T-helper 2 cell treated with Interferon-gamma antibody and Interleukin-4, amounts not matched to agents 5 μg/mL and 100 μg/mL, for 36 hours (primary cell): ENCODE measurements around the gene PRKCI.
A peak's percentile ranks its signal among the peaks of the same experiment; 100 is the strongest.
"Not testable (repeated sequence)": the region's sequence is repeated elsewhere in the genome, so short reads cannot be mapped to it uniquely, and the experiment has no call there.

Experiments used
- DNase-seq: peaks from one replicate; pipeline ENCODE4 v3.0.0; 2021; ENCODE audit warnings: low spot score
- H3K27ac Mint-ChIP-seq: one replicate; pipeline ENCODE4 v1.8.0; 2021; ENCODE audit warnings: mild to moderate bottlenecking, mixed read lengths
- H3K27me3 Mint-ChIP-seq: one replicate; pipeline ENCODE4 v1.8.0; 2021; ENCODE audit warnings: low read depth, mixed read lengths
- H3K36me3 Mint-ChIP-seq: one replicate; pipeline ENCODE4 v1.8.0; 2021; ENCODE audit warnings: low read depth, mixed read lengths
- H3K4me1 Mint-ChIP-seq: one replicate; pipeline ENCODE4 v1.8.0; 2021; ENCODE audit warnings: low read depth, mixed read lengths
- H3K4me3 Mint-ChIP-seq: one replicate; pipeline ENCODE4 v1.8.0; 2022; ENCODE audit warnings: mild to moderate bottlenecking, moderate library complexity, mixed read lengths
- H3K9me3 Mint-ChIP-seq: one replicate; pipeline ENCODE4 v1.8.0; 2021; ENCODE audit warnings: mixed read lengths

Gene PRKCI

DNA sequence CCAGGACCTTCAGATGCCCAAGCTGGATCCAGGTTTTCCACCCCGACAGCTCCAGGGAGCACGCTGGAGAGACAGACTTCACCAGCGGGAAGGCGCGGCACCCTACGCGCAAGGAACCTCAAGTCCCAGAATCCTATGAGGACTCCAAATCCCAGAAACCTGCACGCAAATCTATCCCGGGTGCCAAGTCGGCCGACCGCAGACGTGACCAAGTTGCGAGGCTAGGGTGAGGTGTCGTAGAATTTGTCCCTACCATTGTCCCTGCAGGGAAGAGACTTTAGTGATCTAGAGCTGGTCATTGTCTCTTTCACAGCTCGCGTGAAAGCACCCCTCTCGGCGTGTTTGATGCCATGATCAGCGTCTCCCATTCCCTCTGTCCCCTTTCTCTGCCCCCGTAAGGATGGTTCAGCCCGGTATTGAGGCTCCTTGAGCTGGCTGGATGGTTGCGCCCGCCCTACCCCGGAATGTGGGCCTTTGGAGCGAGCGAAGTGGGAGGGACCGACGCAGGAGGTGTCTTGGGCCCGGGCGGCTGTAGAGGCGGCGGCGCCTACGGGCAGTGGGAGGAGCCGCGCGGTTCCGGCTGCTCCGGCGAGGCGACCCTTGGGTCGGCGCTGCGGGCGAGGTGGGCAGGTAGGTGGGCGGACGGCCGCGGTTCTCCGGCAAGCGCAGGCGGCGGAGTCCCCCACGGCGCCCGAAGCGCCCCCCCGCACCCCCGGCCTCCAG lies at the start of gene PRKCI:
Gene PRKCI, plus strand, starts transcription at position 501 of the 723 bp plus-strand sequence. CDS start 246 bp downstream, outside the sequence.
- Mint-ChIP-seq H3K4me3 (peak within 1 kb of the TSS; percentile 91), H3K27ac (peak within 1 kb of the TSS; percentile 91), H3K27me3 (no peaks in the 10 kb centered on the region), H3K36me3 (peaks cover 1% of the 10 kb centered on the region), H3K4me1 (peaks cover 23% of the 10 kb centered on the region), H3K9me3 (no peaks in the 10 kb centered on the region)
- DNase-seq, result peak; percentile 89

DNA sequence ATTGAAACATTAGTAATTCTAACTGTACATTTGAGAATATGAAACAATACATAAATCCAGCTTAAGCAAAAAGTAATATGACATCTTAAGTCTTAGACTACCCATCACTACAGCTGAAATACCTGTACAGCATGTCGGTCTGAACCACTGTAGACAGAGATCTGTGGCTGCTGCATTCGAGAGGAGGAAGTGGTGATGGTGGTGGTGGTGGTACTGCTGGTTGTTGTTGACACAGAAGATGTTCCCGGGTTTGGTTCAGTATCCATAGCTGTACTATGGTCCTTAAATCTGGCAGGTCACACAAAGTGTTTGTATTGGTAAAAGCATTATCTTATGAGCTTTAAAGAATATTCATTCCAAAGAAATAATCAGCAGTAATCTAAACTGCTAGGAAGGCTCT lies 43.6 kb upstream of the PRKCI start:
- Mint-ChIP-seq H3K27ac (peak overlapping the region; percentile 71), H3K4me3 (peak overlapping the region; percentile 74), H3K27me3 (no peaks in the 10 kb centered on the region), H3K9me3 (no peaks in the 10 kb centered on the region), H3K36me3 (peaks cover 37% of the 10 kb centered on the region), H3K4me1 (peaks cover 33% of the 10 kb centered on the region)
- DNase-seq, result peak; percentile 45

DNA sequence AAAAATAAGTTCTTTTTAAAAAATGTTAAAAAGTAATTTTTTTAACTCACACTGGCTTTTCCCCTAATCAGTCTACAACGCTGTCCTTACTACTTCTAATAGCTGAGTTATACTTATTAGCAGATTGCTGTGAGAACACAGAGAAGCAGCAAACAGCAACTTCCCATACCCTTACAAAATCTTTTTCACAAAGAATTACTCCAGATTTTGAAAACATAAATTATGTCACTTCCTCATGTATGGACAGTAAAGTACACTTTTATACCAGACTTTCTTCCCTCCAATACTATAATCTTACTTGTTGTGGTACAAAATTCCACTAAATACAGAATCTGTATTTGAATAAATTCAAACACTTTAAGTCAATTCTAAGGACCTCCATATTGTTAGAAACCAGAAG lies 42.8 kb upstream of the PRKCI start:
- peak overlapping the region; percentile 100 for H3K27ac Mint-ChIP-seq
- H3K4me3 Mint-ChIP-seq, result peak overlapping the region; percentile 99
- H3K36me3 Mint-ChIP-seq, result peaks cover 34% of the 10 kb centered on the region
- peaks cover 31% of the 10 kb centered on the region for H3K4me1 Mint-ChIP-seq
- H3K9me3 Mint-ChIP-seq, result no peaks in the 10 kb centered on the region
- no peaks in the 10 kb centered on the region for H3K27me3 Mint-ChIP-seq
- DNase-seq, result no peak

DNA sequence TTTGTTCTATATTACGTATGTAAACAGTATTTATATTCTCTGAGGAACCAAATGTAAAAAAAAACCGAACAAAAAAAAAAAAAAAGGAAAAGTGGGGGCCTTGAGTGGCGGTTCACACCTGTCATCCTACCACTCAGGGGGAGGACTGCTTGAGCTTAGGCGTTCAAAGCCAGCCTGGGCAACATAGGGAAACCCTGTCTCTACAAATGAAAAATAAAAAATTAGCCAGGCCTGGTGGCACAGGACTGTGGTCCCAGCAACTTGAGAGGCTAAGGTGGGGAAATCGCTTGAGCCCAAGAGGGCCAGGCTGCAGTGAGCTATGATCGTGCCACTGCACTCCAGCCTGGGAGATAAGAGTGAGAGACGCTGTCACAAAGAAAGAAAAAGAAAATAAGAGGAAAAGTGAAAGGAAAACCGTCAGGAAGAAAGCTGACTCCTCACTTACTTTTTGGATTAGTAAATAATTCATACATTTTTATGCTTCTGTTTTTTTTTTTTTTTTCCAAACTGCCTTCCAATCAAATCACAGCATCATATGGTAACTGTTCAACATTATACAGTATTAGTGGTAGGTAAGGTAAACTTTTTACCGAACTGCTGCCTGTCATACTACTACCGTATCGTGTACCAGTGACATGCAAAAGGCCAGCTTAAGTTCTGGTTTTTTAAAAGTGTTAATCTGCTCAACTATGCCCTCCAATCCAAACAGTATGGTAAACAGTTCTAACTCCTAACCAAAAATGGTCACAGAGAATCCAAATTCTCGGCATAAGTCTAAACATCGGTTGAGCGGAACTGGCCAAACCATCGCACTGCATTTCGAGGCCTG lies 41.9 kb upstream of the PRKCI start:
- Mint-ChIP-seq H3K9me3 (no peaks in the 10 kb centered on the region), H3K27me3 (no peaks in the 10 kb centered on the region), H3K27ac (peak overlapping the region; percentile 100), H3K36me3 (peaks cover 28% of the 10 kb centered on the region), H3K4me3 (peak overlapping the region; percentile 99), H3K4me1 (peaks cover 24% of the 10 kb centered on the region)
- no peak for DNase-seq

DNA sequence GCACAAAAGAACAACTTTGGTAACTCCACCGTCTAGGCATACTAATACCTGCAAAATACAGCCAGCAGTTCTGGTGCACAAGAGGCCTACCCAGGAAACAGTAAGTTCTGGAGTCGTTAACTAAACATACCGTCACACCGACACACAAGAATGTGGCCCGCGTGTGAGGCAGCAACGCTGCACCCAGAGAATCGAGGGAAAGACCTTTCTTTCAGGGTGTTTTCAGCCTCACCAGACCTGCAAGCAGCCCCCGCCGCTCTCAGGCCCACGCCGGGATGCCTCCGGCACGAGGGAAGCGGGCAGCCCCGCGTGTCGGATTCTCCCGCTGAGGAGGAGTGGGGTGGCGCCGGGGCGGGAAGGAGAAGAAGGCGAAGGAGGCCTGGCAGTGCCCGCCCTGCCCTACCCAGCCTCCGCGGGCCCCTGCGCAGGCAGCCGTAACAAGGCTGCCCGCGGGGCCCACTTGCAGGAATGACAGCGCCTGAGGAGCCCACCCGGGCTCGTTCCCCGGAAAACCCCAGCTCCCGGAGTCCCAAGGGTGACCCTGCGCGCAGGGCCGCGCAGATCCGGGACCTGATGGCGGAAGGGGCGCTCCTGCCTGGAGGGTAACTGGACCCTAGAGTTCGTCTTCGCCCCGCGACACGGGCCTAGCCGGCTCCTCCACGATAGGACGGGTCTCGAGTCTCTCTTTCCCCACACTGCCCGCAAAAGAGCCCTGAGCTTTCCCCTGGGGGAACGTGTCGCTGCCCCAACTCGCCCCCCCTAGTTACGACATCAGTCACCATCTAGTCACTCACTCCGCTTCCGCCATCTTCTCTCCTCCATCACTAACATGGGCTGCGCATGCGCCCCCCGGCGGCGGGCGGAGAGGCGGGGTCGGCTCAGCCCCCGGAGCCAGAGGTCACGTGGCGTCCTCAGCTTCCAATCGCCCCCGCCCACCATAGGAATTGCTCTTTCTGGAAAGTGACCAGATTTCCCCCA lies 41.0 kb upstream of the PRKCI start, which contains the start of gene PHC3:
Gene PHC3, minus strand, starts transcription at position 826 of the 978 bp plus-strand sequence. Its CDS starts 18 bp downstream, at position 808.
- peak; percentile 93 for DNase-seq
- Mint-ChIP-seq H3K9me3 (no peaks in the 10 kb centered on the region), H3K4me1 (peaks cover 23% of the 10 kb centered on the region), H3K4me3 (peak within 1 kb of the TSS; percentile 99), H3K27ac (peak within 1 kb of the TSS; percentile 100), H3K27me3 (no peaks in the 10 kb centered on the region), H3K36me3 (peaks cover 26% of the 10 kb centered on the region)

DNA sequence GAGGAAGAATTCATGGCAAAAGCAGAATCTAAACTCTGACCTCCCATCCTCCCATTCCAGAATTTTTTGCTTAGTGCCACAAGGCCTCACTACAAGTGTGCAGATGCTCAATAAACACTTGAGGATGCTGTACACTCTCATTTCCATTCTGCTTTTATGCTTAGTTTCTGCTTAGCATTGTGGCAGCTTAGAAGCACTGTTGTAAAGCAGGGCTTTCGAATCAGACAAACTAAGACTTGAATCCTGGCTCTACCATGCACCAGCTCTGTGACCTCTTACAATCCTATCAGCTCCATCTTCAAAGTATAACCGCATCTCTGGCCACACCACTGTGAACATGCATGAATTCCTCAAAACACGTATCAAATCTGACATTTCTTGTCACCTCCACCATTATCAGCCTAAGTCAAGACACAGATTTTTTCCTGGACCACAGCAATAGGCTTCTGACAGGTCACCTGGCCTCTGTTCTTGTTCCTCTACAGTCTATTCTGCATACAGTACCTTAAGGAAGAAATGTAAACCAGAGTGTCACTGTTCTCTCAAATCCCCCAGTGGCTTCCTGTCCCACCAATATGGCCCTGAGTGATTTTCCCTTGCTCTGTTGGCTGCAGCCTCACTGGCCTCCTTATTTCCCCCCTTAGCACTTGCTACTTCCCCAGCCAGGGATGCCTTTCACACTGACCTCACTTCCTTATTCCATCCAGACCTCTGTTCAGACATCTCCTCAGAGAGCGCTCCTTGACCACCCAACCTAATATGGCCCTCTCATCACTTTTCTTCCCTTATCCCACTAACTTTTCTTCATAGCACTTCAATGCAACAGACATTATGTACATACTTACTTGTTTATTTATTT lies 32.6 kb upstream of the PRKCI start:
- no peak overlapping the region for H3K4me3 Mint-ChIP-seq
- no peak overlapping the region for H3K27ac Mint-ChIP-seq
- H3K9me3 Mint-ChIP-seq, result no peaks in the 10 kb centered on the region

DNA sequence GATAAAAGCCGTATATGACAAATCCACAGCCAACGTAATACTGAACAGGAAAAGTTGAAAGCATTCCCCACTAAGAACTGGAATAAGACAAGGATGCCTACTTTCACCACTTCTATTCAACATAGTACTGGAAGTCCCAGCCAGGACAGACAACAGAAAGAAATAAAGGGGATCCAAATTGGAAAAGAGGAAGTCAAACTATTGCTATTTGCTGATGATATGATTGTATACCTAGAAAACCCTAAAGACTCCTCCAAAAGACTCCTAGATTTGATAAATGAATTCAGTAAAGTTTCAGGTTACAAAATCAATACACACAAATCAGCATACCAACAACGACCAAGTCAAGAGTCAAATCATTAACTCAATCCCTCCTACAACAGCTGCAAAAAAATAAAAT lies 26.5 kb upstream of the PRKCI start:
- H3K9me3 Mint-ChIP-seq, H3K27ac Mint-ChIP-seq, H3K4me1 Mint-ChIP-seq, DNase-seq, H3K36me3 Mint-ChIP-seq, H3K4me3 Mint-ChIP-seq: not testable (repeated sequence)
- peaks cover 24% of the 10 kb centered on the region for H3K27me3 Mint-ChIP-seq

More for the DNA sequence above, 32.6 kb upstream of the PRKCI start:
- Mint-ChIP-seq H3K27me3 (peaks cover 11% of the 10 kb centered on the region), H3K4me1 (peaks cover 9% of the 10 kb centered on the region), H3K36me3 (no peaks in the 10 kb centered on the region)
- DNase-seq, result no peak

DNA sequence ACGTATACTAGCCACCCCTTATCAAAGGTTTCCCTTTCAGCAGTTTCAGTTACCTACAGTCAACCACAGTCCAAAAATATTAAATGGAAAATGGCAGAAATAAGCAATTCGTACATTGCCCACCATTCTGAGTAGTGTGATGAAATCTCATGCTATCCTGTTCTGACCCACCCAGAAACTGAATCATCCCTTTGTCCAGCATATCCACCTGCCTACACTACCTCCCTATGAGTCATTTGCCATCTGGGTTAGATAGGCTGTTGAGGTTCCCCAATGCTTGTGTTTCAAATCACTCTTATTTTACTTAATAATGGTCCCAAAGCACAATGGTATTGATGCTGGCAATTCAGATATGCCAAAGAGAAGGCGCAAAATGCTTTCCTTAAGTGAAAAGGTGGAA lies 25.4 kb upstream of the PRKCI start:
- no peak for DNase-seq
- Mint-ChIP-seq H3K4me3 (no peak overlapping the region), H3K27me3 (peaks cover 26% of the 10 kb centered on the region), H3K4me1 (no peaks in the 10 kb centered on the region), H3K36me3 (no peaks in the 10 kb centered on the region), H3K27ac (no peak overlapping the region), H3K9me3 (no peaks in the 10 kb centered on the region)

DNA sequence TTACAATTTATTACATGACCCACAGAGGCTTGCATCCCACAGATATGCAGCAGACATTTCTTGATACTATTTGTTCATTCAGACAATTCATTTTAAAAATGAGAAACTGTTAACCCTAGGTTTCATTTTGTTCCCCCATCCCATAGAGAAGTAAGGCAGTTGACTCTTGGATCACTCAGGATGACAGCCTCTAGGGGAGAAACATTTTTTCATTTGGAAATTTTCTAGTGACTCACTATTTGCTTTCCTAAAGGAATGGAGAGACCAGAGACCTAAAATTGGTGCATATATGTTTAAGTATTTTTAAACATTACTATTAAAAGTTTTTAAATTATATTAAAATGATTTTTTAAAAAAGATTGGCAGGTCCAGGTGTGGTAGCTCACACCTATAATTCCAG lies 21.2 kb upstream of the PRKCI start:
- peaks cover 13% of the 10 kb centered on the region for H3K27me3 Mint-ChIP-seq
- H3K27ac Mint-ChIP-seq, result no peak overlapping the region
- DNase-seq, result no peak
- H3K36me3 Mint-ChIP-seq, result no peaks in the 10 kb centered on the region
- H3K4me3 Mint-ChIP-seq, result no peak overlapping the region
- H3K9me3 Mint-ChIP-seq, result no peaks in the 10 kb centered on the region
- no peaks in the 10 kb centered on the region for H3K4me1 Mint-ChIP-seq

DNA sequence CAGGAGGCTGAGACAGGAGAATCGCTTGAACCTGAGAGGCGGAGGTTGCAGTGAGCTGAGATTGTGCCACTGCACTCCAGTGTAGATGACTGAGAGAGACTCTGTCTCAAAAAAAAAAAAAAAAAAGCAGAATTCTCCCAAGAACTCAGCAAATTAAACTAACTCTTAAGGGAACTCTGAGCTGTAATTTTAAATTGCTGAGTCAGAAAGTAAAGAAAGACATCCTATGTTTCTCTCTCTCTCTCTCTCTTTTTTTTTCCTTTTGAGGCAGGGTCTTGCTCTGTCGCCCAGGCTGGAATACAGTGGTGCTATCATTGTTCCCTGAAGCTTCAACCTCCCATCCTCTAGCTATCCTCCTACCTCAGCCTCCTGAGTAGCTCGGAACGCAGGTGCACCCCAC lies 20.7 kb upstream of the PRKCI start:
- no peaks in the 10 kb centered on the region for H3K4me1 Mint-ChIP-seq

DNA sequence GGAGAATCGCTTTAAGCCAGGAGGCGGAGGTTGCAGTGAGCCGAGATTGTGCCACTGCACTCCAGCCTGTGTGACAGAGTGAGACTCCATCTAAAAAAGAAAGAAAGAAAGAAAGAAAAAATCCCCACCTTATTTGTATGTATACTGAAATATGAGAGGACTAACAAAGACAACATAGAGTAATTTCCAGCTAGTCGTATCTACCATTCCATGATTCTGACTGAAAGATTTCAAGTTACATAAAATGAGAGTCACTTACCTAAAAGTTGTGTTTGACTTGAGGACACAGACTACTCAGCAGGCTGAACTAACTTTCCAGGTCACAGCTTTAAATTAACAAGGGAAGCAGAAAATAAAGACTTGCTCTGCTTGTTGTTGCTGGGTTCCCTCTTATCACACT lies 18.8 kb upstream of the PRKCI start:
- Mint-ChIP-seq H3K9me3 (no peaks in the 10 kb centered on the region), H3K4me1 (no peaks in the 10 kb centered on the region), H3K36me3 (no peaks in the 10 kb centered on the region), H3K27ac (no peak overlapping the region), H3K4me3 (no peak overlapping the region), H3K27me3 (peaks cover 19% of the 10 kb centered on the region)
- no peak for DNase-seq

More for the DNA sequence above, 20.7 kb upstream of the PRKCI start:
- DNase-seq, result no peak
- Mint-ChIP-seq H3K4me3 (no peak overlapping the region), H3K9me3 (no peaks in the 10 kb centered on the region), H3K27ac (no peak overlapping the region), H3K27me3 (peaks cover 14% of the 10 kb centered on the region), H3K36me3 (no peaks in the 10 kb centered on the region)

DNA sequence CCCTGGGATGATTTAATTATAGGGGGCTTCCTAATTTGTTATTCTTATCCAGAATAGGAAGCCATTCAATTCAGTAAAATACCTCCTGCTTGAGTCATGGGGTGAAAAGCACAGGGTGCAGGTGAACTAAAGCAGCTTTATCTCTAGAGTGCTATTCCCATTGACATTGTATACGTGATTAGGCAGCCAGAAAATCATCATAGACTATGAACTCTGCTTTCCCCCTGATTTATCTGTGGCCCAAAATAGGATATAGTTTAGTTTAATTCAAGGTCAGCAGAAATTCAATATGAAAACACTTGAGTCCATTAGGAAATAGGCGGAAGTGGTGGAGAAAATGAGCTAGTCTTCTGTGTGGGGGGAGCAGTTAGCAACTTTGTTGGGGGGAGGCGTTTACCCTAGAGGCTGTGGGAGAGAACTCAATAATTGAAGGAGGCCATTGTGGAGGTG lies 18.2 kb upstream of the PRKCI start:
- DNase-seq, result no peak
- Mint-ChIP-seq H3K36me3 (no peaks in the 10 kb centered on the region), H3K4me1 (no peaks in the 10 kb centered on the region), H3K9me3 (no peaks in the 10 kb centered on the region), H3K4me3 (no peak overlapping the region), H3K27me3 (peaks cover 23% of the 10 kb centered on the region), H3K27ac (no peak overlapping the region)

DNA sequence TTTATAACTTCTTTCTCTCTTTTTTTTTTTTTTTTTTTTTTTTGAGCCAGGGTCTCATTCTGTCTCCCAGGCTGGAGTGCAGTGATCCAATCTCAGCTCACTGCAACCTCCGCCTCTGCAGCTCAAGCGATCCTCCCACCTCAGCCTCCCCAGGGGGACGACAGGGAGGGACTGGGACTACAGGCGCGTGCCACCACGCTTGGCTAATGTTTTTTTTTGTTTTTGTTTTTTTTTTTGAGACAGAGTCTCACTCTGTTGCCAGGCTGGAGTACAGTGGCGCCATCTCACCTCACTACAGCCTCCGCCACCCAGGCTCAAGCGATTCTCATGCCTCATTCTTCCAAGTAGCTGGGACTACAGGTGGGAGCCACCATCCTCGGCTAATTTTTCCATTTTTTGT lies 17.7 kb upstream of the PRKCI start:
- H3K36me3 Mint-ChIP-seq, result no peaks in the 10 kb centered on the region
- H3K4me1 Mint-ChIP-seq, result no peaks in the 10 kb centered on the region
- no peak overlapping the region for H3K27ac Mint-ChIP-seq
- peaks cover 23% of the 10 kb centered on the region for H3K27me3 Mint-ChIP-seq
- H3K9me3 Mint-ChIP-seq, result no peaks in the 10 kb centered on the region
- no peak for DNase-seq
- H3K4me3 Mint-ChIP-seq, result no peak overlapping the region
